ENCODE data around the gene GNB1.

GRCh38 chr1:1874901-1875300 is 16.0 kb downstream of the GNB1 start:
- TF ChIP-seq CTCF (IDR thresholded peaks at IDR 0.05) (no peak), POLR2A (IDR thresholded peaks at IDR 0.05) (no peak)

All from testis (tissue), 2 donors.